ENCODE measurements around the gene OR1D5. TPM values are rescaled to one million over a fixed set of nuclear protein-coding genes. Genes with fewer than 3 reads are reported as not detected.

The OR1D5 gene
- total and polyA plus RNA-seq, 8 donors: not detected

DNA sequence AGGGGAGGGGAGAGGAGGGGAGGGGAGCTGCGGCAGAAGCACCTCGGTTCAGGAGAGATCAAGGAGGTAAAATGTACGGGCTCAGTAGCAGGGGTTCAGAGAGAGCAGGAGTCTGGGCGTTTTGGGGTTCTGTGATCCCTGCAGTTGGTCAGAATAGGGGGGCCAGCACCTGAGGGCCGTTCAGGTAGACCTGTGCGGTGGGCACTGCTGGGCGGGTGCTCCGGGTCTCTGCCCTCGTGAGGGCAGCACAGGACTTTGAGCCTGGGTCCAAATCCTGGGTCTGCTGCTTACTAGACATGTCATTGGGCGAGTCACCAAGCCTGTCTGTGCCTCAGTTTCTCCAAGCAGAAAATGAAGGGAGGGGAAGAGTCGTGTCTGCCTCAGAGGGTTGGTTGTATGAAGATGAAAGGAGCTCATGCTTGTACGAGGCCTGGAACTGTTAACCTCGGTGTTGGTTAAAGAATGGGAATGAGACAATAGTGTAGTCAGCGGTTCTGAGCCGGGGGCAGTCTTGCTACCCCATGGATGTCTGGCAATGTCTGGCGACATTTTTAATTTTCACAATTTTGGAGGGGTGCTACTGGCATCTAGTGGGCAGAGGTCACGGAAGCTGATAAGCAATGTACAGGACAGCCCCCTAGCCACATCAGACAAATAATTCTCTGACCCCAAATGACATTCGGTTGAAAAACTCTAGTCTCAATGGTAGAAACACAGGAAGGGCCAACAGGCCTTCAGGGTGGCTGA is 35.4 kb downstream of the OR1D5 start:
- ATAC-seq (no peak), FAIRE-seq (no peak), DNase-seq (peak in 3 of 6 donors; percentile 1 to 43 (median 16))
- intact Hi-C loops (cut with DNase I): no loop called here
- H3K27ac ChIP-seq: no peak overlapping the region
- H3K9me3 ChIP-seq: no peaks in the 10 kb centered on the region
- 88 to 91% methylated on average over 18 of the region's 18 CpGs for WGBS, 2 donors
- H3K36me3 ChIP-seq: peaks cover 0 to 47% (median 12%) of the 10 kb centered on the region in 3 donors
- TF ChIP-seq, protein P1, sequence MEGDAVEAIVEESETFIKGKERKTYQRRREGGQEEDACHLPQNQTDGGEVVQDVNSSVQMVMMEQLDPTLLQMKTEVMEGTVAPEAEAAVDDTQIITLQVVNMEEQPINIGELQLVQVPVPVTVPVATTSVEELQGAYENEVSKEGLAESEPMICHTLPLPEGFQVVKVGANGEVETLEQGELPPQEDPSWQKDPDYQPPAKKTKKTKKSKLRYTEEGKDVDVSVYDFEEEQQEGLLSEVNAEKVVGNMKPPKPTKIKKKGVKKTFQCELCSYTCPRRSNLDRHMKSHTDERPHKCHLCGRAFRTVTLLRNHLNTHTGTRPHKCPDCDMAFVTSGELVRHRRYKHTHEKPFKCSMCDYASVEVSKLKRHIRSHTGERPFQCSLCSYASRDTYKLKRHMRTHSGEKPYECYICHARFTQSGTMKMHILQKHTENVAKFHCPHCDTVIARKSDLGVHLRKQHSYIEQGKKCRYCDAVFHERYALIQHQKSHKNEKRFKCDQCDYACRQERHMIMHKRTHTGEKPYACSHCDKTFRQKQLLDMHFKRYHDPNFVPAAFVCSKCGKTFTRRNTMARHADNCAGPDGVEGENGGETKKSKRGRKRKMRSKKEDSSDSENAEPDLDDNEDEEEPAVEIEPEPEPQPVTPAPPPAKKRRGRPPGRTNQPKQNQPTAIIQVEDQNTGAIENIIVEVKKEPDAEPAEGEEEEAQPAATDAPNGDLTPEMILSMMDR (IDR thresholded peaks at IDR 0.05): no peak
- H3K4me3 ChIP-seq: no peak overlapping the region
- no peaks in the 10 kb centered on the region for H3K27me3 ChIP-seq
- no peaks in the 10 kb centered on the region for H3K4me1 ChIP-seq

DNA sequence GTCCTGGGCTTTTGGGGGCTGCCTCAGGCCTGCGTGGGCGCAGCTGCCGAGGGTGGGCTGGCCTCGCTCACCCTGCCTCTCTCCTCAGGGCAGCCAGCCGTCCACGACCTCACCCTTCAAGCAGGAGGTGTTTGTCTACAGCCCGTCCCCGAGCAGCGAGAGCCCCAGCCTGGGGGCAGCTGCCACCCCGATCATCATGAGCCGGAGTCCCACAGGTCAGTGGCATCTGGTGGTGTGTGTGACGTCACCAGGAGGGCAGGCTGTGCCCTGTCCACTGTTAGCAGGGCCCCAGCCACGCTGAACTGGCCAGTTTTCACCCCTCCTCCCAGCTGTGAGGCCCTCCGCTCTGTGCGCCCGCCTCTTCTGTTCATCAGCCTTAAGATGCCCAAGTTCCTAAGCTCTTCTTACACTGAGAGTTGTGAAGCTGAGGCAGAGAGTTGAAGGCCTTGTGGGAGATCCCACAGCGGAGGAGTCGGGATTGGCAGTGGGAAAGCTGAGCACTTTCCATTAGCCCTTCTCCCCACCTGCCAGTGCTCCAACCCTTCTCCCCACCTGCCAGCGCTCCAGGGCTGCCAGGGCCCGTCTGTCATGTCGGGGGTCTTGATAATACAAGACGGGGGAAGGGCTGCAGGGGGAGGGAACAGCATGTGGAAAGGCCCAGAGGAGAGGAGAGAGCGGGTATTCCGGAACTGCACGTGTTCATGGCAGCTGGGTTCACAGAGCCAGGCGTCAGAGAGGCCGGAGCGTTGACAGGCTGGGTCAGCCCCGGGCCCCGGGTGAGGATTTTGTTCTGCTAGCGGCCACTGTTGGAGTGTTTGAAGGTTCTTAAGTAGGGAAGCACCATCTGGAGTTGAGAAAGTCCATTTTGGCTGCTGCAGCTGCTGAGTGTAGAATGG is 36.3 kb downstream of the OR1D5 start:
- Histone ChIP-seq H3K4me3 (no peak overlapping the region), H3K4me1 (no peaks in the 10 kb centered on the region), H3K27ac (no peak overlapping the region), H3K36me3 (peaks cover 0 to 48% (median 12%) of the 10 kb centered on the region in 3 donors), H3K27me3 (no peaks in the 10 kb centered on the region), H3K9me3 (no peaks in the 10 kb centered on the region)
- TF ChIP-seq, protein P1 (IDR thresholded peaks at IDR 0.05): no peak
- peak in 4 of 6 donors; percentile 1 to 60 (median 28) for DNase-seq
- no peak for FAIRE-seq
- 89 to 91% methylated on average over 31 of the region's 31 CpGs for WGBS, 2 donors
- no peak for ATAC-seq
- intact Hi-C loops (cut with DNase I): no loop called here

DNA sequence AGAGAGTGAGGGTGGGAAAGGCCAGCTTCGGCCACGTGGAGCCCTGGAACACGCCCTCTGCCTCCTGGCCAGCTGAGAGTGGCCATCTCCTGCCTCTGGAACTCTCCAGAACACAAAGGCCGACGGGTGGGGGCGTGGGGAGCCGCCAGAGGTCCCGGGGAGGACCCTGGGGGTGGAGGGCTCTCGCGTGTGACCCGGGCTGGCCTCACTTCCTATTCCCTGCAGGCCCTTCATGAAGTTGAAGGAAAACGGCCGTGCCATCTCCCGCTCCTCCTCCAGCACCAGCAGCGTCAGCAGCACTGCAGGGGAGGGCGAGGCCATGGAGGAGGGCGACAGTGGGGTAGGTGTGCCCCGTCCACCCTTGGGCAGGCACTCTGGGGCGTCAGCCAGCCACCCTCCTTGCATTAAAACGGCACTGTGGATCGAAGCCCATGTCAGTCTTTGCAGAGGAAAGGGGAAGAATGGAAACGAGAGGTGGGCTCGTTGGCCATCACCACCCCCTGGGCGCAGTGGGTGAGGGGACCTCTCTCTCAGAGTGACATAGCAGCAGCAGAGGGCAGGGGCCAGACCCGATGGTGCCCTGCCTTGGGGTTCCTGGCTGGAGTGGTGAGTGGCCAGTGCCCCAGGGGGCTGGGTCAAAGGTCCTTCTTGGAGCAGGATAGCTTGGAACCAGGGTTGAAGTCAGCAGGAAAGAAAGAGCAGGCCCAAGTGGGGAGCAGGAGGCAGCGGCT is 37.1 kb downstream of the OR1D5 start:
- FAIRE-seq (no peak), DNase-seq (peak in 3 of 6 donors; percentile 22 to 72 (median 52)), ATAC-seq (no peak)
- Histone ChIP-seq H3K36me3 (peaks cover 0 to 54% (median 12%) of the 10 kb centered on the region in 3 donors), H3K27me3 (no peaks in the 10 kb centered on the region), H3K4me3 (no peak overlapping the region), H3K9me3 (no peaks in the 10 kb centered on the region), H3K27ac (no peak overlapping the region), H3K4me1 (no peaks in the 10 kb centered on the region)
- 90% methylated on average over 25 to 26 of the region's 26 CpGs for WGBS, 2 donors
- intact Hi-C loops (cut with DNase I): no loop called here
- TF ChIP-seq, protein P1 (IDR thresholded peaks at IDR 0.05): no peak

DNA sequence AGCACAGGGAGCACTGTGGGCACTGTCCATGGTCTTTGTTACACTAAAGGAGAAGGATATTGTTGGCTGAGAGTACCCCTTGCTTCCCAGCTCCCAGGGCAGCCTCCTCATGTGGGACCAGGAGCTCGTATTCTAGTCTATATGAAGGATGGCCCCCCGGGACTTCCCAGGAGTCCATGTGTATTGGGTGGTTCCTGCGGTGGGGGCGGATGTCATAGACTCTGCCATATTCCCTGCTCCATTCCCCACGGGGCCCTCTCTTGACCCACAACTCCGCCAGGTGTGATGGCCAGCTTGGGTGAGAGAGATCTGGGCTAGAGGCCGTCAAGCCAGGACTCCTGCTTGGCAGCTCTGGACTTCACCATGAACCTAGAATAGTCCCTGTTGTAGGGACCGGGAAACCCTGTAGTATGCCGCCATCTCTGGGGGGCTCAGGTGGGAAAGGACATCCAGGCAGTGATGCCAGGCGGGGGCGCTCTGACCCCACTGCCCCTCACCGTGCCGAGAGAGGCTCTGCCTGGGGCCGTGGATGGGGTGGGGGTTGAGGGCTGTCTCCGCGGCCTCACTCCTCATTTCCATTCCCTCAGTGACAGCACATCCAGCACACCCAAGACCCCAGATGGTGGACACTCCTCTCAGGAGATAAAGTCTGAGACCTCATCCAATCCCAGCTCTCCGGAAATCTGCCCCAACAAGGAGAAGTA is 37.8 kb downstream of the OR1D5 start:
- intact Hi-C loops (cut with DNase I): no loop called here
- DNase-seq: peak in 2 of 6 donors; percentile 14 to 43
- Histone ChIP-seq H3K4me3 (no peak overlapping the region), H3K27ac (no peak overlapping the region), H3K4me1 (no peaks in the 10 kb centered on the region), H3K9me3 (no peaks in the 10 kb centered on the region), H3K27me3 (no peaks in the 10 kb centered on the region), H3K36me3 (peaks cover 0 to 55% (median 14%) of the 10 kb centered on the region in 3 donors)
- 91 to 95% methylated on average over 17 of the region's 17 CpGs for WGBS, 2 donors
- TF ChIP-seq, protein P1 (IDR thresholded peaks at IDR 0.05): no peak
- no peak for ATAC-seq
- FAIRE-seq: no peak

Measured in pancreas (tissue), 10 donors.